Measurements from ENCODE around the gene LMTK3. TPM values are rescaled to one million over a fixed set of nuclear protein-coding genes. Genes with fewer than 3 reads are reported as not detected.

The LMTK3 gene
- total and polyA plus RNA-seq, 2 of the 4 experiments (the other 2 are of a cell fraction), result 0.18 to 0.87 TPM

DNA sequence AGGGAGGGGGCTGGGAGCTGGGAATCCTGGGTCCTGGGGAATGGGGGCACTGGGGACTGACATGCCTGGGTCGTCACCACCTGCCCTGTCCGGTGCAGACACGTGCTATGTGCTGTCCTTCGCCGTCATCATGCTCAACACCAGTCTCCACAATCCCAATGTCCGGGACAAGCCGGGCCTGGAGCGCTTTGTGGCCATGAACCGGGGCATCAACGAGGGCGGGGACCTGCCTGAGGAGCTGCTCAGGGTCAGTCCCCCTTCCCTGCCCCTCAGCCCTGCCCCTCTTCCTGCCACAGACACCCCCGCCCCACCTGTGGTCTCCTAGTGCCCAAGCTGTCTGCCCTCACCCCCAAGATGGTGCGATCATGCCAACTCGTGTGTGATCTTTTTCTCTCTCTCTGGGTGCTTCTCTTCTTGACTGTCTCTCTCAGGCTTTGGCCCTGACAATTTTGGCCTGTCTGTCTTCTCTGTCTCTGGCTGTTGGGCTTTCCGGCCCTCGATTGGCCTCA is 37.5 kb downstream of the LMTK3 start:
- Histone ChIP-seq H3K23ac (ENCODE audit: low read depth, low read length) (no peak overlapping the region), H3K14ac (replicated peaks; ENCODE audit: low read depth, low read length) (no peak overlapping the region), H3K9me3 (ENCODE audit: control insufficient read depth, insufficient read depth, low read length) (no peaks in the 10 kb centered on the region), H3K79me1 (ENCODE audit: low read depth in 1 of 2, low read length in 2 of 2) (peaks cover 27 to 65% of the 10 kb centered on the region in 2 experiments), H2BK15ac (ENCODE audit: low read depth, low read length) (no peak overlapping the region), H4K5ac (ENCODE audit: low read depth, low read length) (no peak overlapping the region), H2AK9ac (replicated peaks; ENCODE audit: low read depth, low read length, poor library complexity) (peak overlapping the region; percentile 13), H3K18ac (ENCODE audit: low read depth, low read length) (no peak overlapping the region), H2AFZ (replicated peaks; ENCODE audit: low read length, poor library complexity) (no peak overlapping the region), H4K8ac (ENCODE audit: low read depth in 2 of 2, low read length in 2 of 2) (no peak overlapping the region), H2BK5ac (ENCODE audit: low read depth, low read length, poor library complexity, severe bottlenecking) (no peak overlapping the region), H3K4ac (ENCODE audit: low read depth, low read length) (no peak overlapping the region), H3K9ac (ENCODE audit: low read depth, low read length) (no peak overlapping the region), H4K91ac (ENCODE audit: insufficient read depth, low read depth, low read length) (no peak overlapping the region), H3K9me1 (ENCODE audit: insufficient read depth, low read length) (peaks cover 8% of the 10 kb centered on the region; the same call in 1 of the 2 replicates), H3K56ac (ENCODE audit: extremely low read depth, insufficient read depth, low read length) (no peak overlapping the region), H3K4me1 (ENCODE audit: control insufficient read depth, insufficient read depth, low read length) (no peaks in the 10 kb centered on the region), H2BK20ac (ENCODE audit: low read depth, low read length) (no peak overlapping the region), H2AK5ac (ENCODE audit: low read depth, low read length) (no peak overlapping the region), H2BK120ac (ENCODE audit: low read depth, low read length) (no peak overlapping the region), H4K20me1 (ENCODE audit: insufficient read depth, low read length) (peaks cover 50% of the 10 kb centered on the region), H3K4me2 (ENCODE audit: low read depth, low read length) (no peak overlapping the region), H3K4me3 (ENCODE audit: insufficient read depth, low read depth, low read length) (no peak overlapping the region), H3K27ac (ENCODE audit: insufficient read depth, low read length) (no peak overlapping the region), H3K27me3 (ENCODE audit: control insufficient read depth, insufficient read depth, low read length) (no peaks in the 10 kb centered on the region), H3K36me3 (ENCODE audit: control insufficient read depth, insufficient read depth, low read length) (peaks cover 78% of the 10 kb centered on the region)
- TF ChIP-seq POLR2A (IDR thresholded peaks at IDR 0.05; ENCODE audit: low read depth, low read length) (0 out of 2 replicates have a peak, but pooled peaks have one; percentile 11), BHLHE40 (IDR thresholded peaks at IDR 0.05; ENCODE audit: low read depth, low read length) (no peak)
- TF ChIP-seq, protein P1, sequence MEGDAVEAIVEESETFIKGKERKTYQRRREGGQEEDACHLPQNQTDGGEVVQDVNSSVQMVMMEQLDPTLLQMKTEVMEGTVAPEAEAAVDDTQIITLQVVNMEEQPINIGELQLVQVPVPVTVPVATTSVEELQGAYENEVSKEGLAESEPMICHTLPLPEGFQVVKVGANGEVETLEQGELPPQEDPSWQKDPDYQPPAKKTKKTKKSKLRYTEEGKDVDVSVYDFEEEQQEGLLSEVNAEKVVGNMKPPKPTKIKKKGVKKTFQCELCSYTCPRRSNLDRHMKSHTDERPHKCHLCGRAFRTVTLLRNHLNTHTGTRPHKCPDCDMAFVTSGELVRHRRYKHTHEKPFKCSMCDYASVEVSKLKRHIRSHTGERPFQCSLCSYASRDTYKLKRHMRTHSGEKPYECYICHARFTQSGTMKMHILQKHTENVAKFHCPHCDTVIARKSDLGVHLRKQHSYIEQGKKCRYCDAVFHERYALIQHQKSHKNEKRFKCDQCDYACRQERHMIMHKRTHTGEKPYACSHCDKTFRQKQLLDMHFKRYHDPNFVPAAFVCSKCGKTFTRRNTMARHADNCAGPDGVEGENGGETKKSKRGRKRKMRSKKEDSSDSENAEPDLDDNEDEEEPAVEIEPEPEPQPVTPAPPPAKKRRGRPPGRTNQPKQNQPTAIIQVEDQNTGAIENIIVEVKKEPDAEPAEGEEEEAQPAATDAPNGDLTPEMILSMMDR (conservative IDR thresholded peaks at IDR 0.05; ENCODE audit: low read depth, low read length), result no peak
- CTCF ChIA-PET, result no interaction called here
- DNase-seq (no peak), ATAC-seq (ENCODE audit: low read depth) (no peak)
- POLR2A ChIA-PET (ENCODE audit: unreplicated experiment), result no interaction called here
- dilution Hi-C loops (cut with HindIII; ENCODE audit: low sequenced_read_pairs, unreplicated experiment), result no loop called here
- in situ Hi-C loops (cut with MboI; ENCODE audit: low sequenced_read_pairs), result no loop called here
- WGBS, 2 experiments (ENCODE audit: extremely low coverage in 2 of 2, insufficient read length in 1 of 2), result no CpG with 5 or more reads among the region's 16 CpGs
- BruUV-seq (replicated peaks), result no TSS peak
- intact Hi-C loops (cut with micrococcal nuclease), result no loop called here

Data from IMR-90 (cell line).